Calu3 (cell line): ENCODE results near the gene RNF121. TPM values are rescaled to one million over a fixed set of nuclear protein-coding genes. Genes with fewer than 3 reads are reported as not detected.

Experiments used
- BruUV-seq: library from RNA; stranded (reverse); fragments of 400-500 nt; replicated peaks from 2 replicates; lab custom pipeline; 2021; lab: Mats Ljungman, UMichigan
- CTCF ChIA-PET: fragments of 300-600 bp; sonication (Branson Sonifier 250); formaldehyde crosslinking; loops from one replicate; lab custom pipeline; 2022; ENCODE audit warnings: antibody characterized with exemption; lab: Charles Lee
- DNase-seq: peaks from one replicate; pipeline ENCODE4 v3.0.0; 2022
- H3K27ac Mint-ChIP-seq: one replicate; pipeline ENCODE4 v1.8.0; 2022; ENCODE audit warnings: mixed read lengths; ENCODE audit not compliant: unreplicated experiment
- H3K27me3 Mint-ChIP-seq: one replicate; pipeline ENCODE4 v1.8.0; 2022; ENCODE audit warnings: mixed read lengths; ENCODE audit not compliant: unreplicated experiment
- H3K36me3 Mint-ChIP-seq: one replicate; pipeline ENCODE4 v1.8.0; 2022; ENCODE audit warnings: mild to moderate bottlenecking, moderate library complexity, mixed read lengths; ENCODE audit not compliant: insufficient read depth, unreplicated experiment
- H3K4me1 Mint-ChIP-seq: one replicate; pipeline ENCODE4 v1.8.0; 2022; ENCODE audit warnings: mild to moderate bottlenecking, low read depth, mixed read lengths; ENCODE audit not compliant: unreplicated experiment
- H3K4me3 Mint-ChIP-seq: one replicate; pipeline ENCODE4 v1.8.0; 2022; ENCODE audit warnings: mild to moderate bottlenecking, low read depth, moderate library complexity, mixed read lengths; ENCODE audit not compliant: unreplicated experiment
- H3K9me3 Mint-ChIP-seq: one replicate; pipeline ENCODE4 v1.8.0; 2022; ENCODE audit warnings: low read depth, mixed read lengths; ENCODE audit not compliant: unreplicated experiment
- CTCF ChIP-seq: fragments of 200-600 bp; IDR thresholded peaks from one replicate; pipeline ENCODE4 v1.8.0; 2022; ENCODE audit warnings: antibody characterized with exemption; ENCODE audit not compliant: unreplicated experiment
- intact Hi-C: fragments of 100-400 bp; cut with micrococcal nuclease; formaldehyde crosslinking; loops from one replicate; pipeline ENCODE4 v1.10.0; 2022; ENCODE audit not compliant: unreplicated experiment
- total RNA-seq: library from RNA; stranded (reverse); gene quantifications from 2 replicates; pipeline ENCODE4 v1.2.3, GENCODE V29; 2022

Gene RNF121
- total RNA-seq, 1 experiment from 2014 or later = 51.7 TPM

DNA sequence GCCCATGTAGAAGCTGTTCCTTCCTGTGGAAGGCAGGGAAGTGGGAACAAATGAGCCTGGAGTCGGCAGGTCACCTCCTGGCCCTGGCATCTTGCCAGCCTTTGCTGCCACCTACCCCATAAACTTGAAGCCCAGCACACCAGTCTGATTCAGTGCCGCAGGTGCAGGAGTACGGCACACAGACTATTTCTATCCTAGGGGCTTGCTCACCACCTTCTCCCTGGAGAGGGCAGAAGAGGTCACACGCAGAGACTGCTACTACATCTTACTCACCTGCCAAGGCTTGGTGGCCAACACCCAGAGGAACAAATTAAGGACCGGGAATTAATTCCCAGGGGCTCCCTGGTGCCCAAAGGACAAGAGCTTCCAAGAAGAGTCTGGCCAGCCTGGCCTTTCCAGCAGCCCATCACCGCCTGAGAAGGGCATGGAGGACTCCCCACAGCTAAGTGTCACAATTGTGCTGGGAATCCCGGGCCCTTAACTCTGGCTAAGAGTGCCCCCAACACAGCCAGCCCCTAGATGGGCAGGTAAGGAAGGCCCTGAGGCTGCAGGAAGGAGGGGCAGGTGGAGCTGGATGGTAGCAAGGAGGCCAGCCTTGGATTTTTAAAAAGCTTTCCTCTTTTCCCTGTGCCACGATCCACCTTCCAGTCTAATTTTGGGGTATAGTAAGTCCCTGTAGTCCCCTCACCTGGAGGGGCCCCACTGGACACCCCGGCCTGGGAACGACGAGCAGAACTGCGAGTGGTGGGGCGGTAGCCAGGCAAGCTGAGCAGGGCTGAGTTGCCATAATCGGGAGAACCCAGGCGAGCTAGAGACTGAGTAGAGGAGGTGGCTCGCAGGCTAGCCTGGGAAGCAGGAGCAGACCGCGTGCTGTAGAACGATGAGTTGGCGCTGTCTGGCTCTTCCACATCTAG lies 76.8 kb downstream of the RNF121 start:
- CTCF ChIA-PET = no interaction called here
- Mint-ChIP-seq H3K27ac (no peak overlapping the region), H3K36me3 (peaks cover 75% of the 10 kb centered on the region), H3K4me1 (no peaks in the 10 kb centered on the region), H3K4me3 (no peak overlapping the region), H3K9me3 (no peaks in the 10 kb centered on the region), H3K27me3 (no peaks in the 10 kb centered on the region)
- TF ChIP-seq CTCF = no peak
- no peak for DNase-seq
- intact Hi-C loops = no loop called here
- BruUV-seq = no TSS peak

- no peaks in the 10 kb centered on the region for H3K27me3 Mint-ChIP-seq
- H3K27ac Mint-ChIP-seq = no peak overlapping the region
- H3K36me3 Mint-ChIP-seq = peaks cover 75% of the 10 kb centered on the region
- H3K4me3 Mint-ChIP-seq = no peak overlapping the region
- DNase-seq = no peak
- H3K4me1 Mint-ChIP-seq = no peaks in the 10 kb centered on the region
- CTCF ChIA-PET = no interaction called here
- no peak for TF ChIP-seq CTCF
- BruUV-seq = no TSS peak
- intact Hi-C loops = no loop called here
- H3K9me3 Mint-ChIP-seq = no peaks in the 10 kb centered on the region
These were observed 77.7 kb downstream of the RNF121 start for GRCh38 chr11:72006309-72007088.

GRCh38 chr11:72007089-72007476 lies 78.2 kb downstream of the RNF121 start:
- no peaks in the 10 kb centered on the region for H3K9me3 Mint-ChIP-seq
- H3K4me3 Mint-ChIP-seq = no peak overlapping the region
- intact Hi-C loops = no loop called here
- DNase-seq = no peak
- H3K4me1 Mint-ChIP-seq = no peaks in the 10 kb centered on the region
- H3K36me3 Mint-ChIP-seq = peaks cover 73% of the 10 kb centered on the region
- CTCF ChIA-PET = no interaction called here
- no peak overlapping the region for H3K27ac Mint-ChIP-seq
- H3K27me3 Mint-ChIP-seq = no peaks in the 10 kb centered on the region
- TF ChIP-seq CTCF = no peak
- no TSS peak for BruUV-seq

DNA sequence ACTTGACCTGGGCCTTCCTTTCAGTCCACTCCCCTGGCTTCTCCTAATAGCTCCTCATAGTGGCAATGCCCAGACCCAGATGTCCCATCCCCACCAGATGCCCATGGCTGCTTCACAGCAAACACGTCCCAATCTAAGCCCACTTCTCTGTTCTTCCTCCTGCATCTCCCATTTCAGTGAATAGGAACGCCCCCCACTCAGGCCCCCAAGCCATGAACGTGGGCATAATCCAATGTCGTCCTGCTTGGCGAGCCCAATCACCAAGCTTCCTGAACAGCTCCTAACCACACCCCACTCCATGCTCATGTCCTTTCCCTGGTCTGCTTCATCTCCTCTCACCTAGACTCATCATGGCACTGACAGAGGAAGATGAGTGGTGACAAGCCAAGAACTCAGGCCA lies 78.7 kb downstream of the RNF121 start:
- TF ChIP-seq CTCF = no peak
- intact Hi-C loops = no loop called here
- Mint-ChIP-seq H3K4me3 (no peak overlapping the region), H3K27ac (no peak overlapping the region), H3K4me1 (no peaks in the 10 kb centered on the region), H3K36me3 (peaks cover 68% of the 10 kb centered on the region), H3K9me3 (no peaks in the 10 kb centered on the region), H3K27me3 (no peaks in the 10 kb centered on the region)
- no TSS peak for BruUV-seq
- CTCF ChIA-PET = no interaction called here
- DNase-seq = no peak
